NB4 (cell line): ENCODE data around the gene TMPRSS9.

Source experiments
- POLR2A ChIP-seq: IDR thresholded peaks from 2 replicates; pipeline ENCODE4 v1.6.1; 2011; ENCODE audit warnings: mild to moderate bottlenecking; ENCODE audit not compliant: insufficient read length; ENCODE audit errors: extremely low read depth
- TF ChIP-seq, protein P1 (sequence below): IDR thresholded peaks from one replicate; pipeline ENCODE4 v1.5.1; 2012; ENCODE audit warnings: low read depth, low read length

- TF ChIP-seq, protein P1, sequence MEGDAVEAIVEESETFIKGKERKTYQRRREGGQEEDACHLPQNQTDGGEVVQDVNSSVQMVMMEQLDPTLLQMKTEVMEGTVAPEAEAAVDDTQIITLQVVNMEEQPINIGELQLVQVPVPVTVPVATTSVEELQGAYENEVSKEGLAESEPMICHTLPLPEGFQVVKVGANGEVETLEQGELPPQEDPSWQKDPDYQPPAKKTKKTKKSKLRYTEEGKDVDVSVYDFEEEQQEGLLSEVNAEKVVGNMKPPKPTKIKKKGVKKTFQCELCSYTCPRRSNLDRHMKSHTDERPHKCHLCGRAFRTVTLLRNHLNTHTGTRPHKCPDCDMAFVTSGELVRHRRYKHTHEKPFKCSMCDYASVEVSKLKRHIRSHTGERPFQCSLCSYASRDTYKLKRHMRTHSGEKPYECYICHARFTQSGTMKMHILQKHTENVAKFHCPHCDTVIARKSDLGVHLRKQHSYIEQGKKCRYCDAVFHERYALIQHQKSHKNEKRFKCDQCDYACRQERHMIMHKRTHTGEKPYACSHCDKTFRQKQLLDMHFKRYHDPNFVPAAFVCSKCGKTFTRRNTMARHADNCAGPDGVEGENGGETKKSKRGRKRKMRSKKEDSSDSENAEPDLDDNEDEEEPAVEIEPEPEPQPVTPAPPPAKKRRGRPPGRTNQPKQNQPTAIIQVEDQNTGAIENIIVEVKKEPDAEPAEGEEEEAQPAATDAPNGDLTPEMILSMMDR, result no peak
- TF ChIP-seq POLR2A, result no peak
Measured at GRCh38 chr19:2323707-2324106, 36.4 kb upstream of the TMPRSS9 start.
